Measurements from ENCODE around the gene SHC1.

Gene SHC1

GRCh38 chr1:154970631-154971340 is at the start of gene SHC1:
TSS of gene SHC1 (minus strand) at chr1:154970747. CDS start at chr1:154970526, 221 bp downstream.
- peak; percentile 89 for DNase-seq (ENCODE audit: low spot score)

GRCh38 chr1:155019377-155020245 is 49.1 kb upstream of the SHC1 start:
- no peak for DNase-seq (ENCODE audit: low spot score)

- DNase-seq (ENCODE audit: low spot score): no peak
Observed at GRCh38 chr1:155018617-155019348, 48.2 kb upstream of the SHC1 start.

GRCh38 chr1:155017946-155018316 is 47.4 kb upstream of the SHC1 start:
- no peak for DNase-seq (ENCODE audit: low spot score)

- peak; percentile 97 for DNase-seq (ENCODE audit: low spot score)
Observed at GRCh38 chr1:155017041-155017945, 46.7 kb upstream of the SHC1 start.

GRCh38 chr1:155016231-155016831 is 45.8 kb upstream of the SHC1 start:
- no peak for DNase-seq (ENCODE audit: low spot score)

GRCh38 chr1:155015527-155016230 is 45.1 kb upstream of the SHC1 start:
- DNase-seq (ENCODE audit: low spot score): no peak

GRCh38 chr1:155014709-155015508 is 44.4 kb upstream of the SHC1 start:
- DNase-seq (ENCODE audit: low spot score): no peak

GRCh38 chr1:155013632-155014031 is 43.1 kb upstream of the SHC1 start:
- DNase-seq (ENCODE audit: low spot score): no peak

GRCh38 chr1:155012776-155013602 is 42.4 kb upstream of the SHC1 start:
- DNase-seq (ENCODE audit: low spot score): no peak

GRCh38 chr1:155012026-155012546 is 41.5 kb upstream of the SHC1 start:
- peak; percentile 96 for DNase-seq (ENCODE audit: low spot score)

GRCh38 chr1:155011437-155012025 is 41.0 kb upstream of the SHC1 start:
- no peak for DNase-seq (ENCODE audit: low spot score)

GRCh38 chr1:155011004-155011416 is 40.5 kb upstream of the SHC1 start:
- DNase-seq (ENCODE audit: low spot score): peak; percentile 61

- DNase-seq (ENCODE audit: low spot score): no peak
Observed at GRCh38 chr1:155010211-155010918, 39.8 kb upstream of the SHC1 start.

GRCh38 chr1:155009742-155010141 is 39.2 kb upstream of the SHC1 start:
- DNase-seq (ENCODE audit: low spot score): no peak

- no peak for DNase-seq (ENCODE audit: low spot score)
Observed at GRCh38 chr1:155009221-155009711, 38.7 kb upstream of the SHC1 start.
